NCI-H226 (cell line): ENCODE data around the gene TSHZ2.
"Not testable (repeated sequence)": the region's sequence is repeated elsewhere in the genome, so short reads cannot be mapped to it uniquely, and the experiment has no call there.

Experiments used
- DNase-seq: peaks from one replicate; pipeline ENCODE4 v3.0.0-alpha.2; 2015

Gene TSHZ2

DNA sequence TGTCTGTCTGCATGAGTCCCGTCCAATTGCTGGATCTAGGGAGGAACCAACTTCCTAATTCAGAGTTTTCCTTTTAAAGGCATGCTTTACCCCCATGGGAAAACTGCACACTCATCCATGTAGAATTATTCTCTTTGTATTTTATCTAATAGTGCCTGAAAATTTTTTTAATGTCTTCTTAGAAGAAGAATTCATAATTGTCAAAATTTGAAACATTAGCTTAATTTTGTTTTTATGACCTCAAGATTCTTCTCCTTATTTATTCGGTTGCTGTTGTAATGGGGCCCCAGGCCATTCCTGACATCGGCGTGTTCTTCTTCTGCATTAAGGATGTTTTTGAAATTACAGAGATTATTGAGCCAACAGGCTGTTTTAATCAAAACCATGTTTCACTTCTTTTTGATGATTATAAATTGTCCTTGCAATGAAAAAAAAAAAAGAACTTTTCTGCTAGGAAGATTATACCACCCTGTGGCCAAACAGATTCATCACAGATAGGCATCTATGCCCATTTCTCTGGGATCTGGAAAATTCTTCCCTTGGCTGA lies 521.2 kb downstream of the TSHZ2 start:
- DNase-seq = no peak

DNA sequence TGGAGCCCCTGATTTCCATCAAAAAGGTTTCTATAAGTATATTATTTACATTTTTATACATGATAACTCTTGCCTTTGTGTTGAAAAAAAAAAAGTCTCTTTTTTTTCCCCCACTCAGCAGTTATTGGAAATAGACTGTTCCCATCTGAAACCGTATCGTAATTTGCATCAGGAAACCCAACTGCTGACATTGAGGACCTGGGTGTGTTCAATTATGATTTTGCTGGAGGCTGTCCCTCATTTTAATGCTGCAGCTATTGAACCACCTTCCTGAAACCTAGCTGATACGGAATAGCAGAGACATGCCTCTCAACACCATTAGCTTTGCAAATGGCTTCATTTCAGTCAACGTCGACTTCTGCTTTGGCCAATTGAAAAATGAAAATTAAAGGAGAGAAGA lies 522.6 kb downstream of the TSHZ2 start:
- no peak for DNase-seq

DNA sequence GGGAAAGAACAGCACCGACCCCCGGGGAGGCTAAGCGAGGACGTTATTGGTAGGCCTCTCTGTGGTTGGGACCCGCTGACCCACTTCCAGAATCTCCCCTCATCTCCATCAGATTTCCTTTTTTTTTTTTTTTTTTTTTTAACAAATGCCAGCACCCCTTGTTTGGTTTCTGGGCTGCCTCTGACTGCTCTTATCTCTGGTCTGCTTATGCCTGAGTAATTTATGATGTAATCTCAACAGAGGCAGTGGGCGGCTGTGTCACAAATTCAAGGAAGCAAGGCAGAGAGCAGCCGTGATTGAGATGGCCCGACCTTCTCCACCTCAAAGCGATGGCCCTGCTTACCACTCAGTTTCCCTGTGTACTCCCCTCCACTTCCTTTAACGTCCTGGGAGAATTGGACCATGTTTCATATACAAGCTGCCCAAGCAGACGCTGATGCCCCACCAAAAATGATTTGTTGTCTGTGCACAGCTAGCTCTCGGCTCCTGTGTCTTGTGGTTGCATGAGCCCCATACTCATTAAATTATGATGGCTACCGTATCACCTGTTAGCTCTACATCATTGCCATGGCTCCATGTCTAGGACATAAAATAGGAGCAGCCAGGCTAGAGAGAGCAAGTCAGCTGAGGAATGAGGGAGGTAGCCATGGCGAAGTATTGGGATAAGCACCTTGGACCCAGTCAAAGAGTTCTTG lies 523.4 kb downstream of the TSHZ2 start:
- no peak for DNase-seq

DNA sequence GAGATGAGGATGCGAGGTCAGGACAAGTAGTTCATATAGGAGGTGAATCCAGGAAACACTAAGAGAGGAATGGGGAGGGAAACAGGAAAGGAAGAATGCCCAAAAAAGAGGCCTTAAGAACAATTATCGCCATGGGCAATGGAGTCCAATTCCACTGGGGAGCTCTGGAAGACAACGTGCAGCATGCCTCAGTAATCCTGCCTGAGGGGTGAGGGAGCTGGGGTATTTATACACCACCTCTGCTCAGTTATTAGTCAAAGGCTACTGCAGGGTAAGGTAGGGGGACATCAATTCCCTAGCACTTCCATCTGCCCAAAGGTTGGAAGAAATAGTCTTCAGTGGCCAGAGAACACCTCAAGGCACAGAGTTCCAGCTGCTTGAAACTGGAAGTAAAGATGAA lies 525.1 kb downstream of the TSHZ2 start:
- DNase-seq = no peak

DNA sequence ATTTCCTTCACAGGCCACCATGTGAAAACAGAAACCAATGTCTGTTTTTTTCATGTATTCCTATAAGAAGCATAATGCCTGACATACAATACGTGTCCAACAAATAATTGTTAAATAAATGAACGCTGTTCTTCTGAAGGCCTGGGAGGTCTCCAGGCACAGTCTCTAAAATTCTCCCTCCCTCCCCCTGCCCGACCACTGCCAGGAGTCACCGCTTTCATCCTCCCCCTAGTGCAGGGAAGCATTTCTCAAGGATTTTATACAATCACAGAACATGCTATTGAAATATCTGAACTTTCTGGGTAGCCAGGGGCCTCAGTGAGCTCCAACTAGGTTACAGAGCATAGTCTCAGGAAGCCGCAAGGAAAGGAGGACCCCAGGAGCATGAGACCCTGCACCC lies 526.2 kb downstream of the TSHZ2 start:
- no peak for DNase-seq

DNA sequence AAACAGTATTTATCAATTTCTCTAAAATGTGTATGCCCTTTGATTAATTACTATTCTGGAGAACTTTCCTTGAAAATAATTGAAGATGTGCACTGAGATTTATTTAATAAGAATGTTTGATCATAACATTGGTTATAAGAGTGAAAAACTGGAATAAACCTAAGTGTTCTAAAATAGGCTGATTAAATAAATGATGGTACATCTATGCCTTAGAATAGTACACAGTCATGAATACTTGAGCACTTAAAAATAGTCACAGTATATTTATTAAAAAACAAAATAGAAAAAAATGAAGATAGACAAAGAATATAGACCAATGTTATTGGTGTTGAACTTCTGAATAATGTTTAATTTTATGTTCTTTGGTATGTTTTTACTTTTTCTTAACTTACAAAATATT lies 528.5 kb downstream of the TSHZ2 start:
- no peak for DNase-seq

DNA sequence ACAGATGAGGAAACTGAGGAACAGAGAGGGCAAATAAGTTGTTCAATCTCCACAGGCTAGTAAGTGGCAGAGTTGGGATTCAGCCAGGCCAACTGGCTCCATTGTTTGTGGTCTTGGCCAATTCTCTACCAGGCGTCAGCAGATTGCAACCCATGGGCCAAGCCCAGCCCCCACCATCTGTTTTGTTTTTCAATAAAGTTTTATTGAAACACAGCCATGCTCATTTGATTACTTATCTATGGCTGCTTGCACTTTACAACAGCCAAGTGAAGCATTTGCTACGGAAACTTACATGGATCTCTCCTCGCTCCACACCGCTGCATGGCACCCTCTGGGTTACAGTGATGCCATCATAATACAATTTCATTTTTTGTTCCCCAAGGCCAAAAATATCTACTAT lies 530.7 kb downstream of the TSHZ2 start:
- no peak for DNase-seq

DNA sequence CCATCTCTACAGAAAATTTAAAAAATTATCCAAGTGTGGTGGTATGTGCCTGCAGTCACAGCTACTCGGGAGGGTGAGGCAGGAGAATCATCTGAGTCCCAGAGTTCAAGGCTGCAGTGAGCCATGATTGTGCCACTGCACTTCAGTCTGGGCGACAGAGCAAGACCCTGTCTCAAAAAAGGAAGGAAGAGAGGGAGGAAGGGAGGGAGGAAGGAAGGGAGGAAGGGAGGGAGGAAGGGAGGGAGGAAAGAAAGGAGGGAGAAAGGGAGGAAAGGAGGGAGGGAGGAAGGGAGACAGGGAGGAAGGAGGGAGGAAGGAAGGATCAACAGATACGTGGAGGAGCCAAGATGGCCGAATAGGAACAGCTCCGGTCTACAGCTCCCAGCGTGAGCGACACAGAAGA lies 531.4 kb downstream of the TSHZ2 start:
- no peak for DNase-seq

DNA sequence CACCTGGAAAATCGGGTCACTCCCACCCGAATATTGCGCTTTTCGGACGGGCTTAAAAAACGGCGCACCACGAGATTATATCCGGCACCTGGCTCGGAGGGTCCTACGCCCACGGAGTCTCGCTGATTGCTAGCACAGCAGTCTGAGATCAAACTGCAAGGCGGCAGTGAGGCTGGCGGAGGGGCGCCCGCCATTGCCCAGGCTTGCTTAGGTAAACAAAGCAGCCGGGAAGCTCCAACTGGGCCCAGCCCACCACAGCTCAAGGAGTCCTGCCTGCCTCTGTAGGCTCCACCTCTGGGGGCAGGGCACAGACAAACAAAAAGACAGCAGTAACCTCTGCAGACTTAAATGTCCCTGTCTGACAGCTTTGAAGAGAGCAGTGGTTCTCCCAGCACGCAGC lies 531.9 kb downstream of the TSHZ2 start:
- not testable (repeated sequence) for DNase-seq

DNA sequence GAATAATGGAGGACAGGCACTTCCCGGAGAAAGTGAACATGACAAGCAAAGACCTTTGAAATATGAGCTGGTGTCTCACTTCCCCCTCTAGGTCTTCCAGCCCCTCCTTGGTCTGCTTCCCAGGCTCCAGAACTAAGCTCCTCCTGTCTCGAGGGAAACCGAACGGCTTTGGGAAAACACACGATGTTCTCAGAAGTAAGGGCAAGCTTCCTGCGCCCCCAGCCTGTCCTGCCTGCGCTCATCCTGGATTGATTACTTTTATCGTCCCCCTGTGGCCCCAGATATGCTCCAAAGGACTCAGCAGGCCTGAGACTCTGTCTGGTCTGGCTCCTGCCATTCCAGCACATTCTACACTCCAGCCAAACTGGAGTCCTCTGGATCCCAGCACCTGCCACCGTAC lies 538.1 kb downstream of the TSHZ2 start:
- DNase-seq = no peak

DNA sequence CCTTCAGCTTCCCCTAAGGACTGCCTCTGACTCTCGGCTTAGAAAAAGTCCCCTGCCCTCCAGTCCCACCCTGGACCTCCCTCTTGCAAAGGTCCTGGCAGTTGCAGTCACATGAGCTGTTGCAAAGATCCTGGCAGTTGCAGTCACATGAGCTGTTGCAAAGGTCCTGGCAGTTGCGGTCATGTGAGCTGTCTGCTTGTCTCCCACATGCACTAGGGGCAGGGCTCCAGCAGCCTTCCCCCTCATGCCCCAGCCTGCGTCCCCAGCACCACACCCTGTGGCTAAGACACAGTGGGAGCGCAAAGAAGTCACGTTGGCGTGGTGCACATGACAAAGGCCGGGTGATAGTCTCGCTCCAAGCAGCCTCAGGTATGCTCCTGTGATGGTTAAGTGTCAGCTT lies 538.5 kb downstream of the TSHZ2 start:
- DNase-seq = no peak

DNA sequence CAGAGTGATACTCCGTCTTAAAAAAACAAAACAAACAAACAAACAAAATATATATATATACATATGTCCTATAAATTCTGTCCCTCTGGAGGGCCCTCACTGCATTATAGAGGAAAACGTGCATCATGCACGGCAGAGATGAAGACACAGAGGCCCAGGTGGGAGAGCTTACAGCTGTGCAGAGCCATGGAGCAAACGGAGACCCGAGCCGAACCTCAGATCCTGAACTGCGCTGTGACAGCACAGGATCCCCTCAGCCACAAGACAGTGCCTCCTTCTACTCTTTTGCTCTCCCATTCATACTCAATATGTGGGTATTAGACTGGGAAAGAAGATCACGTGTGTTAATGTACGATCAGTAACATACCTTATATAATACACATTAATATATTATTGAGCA lies 539.9 kb downstream of the TSHZ2 start:
- no peak for DNase-seq

DNA sequence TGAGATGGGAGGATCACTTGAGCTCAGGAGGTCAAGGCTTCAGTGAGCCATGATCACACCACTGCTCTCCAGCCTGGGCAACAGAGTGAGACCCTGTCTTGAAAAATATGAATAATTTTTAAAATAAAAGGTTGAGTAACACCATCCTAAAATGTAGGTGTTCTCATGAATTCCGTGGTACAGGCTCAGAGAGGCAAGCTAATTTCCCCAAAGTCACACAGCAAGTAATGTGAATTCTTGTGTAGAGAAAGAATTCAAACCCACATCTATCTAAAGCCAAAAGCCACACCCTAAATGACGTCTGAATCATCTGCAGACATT lies 541.0 kb downstream of the TSHZ2 start:
- DNase-seq = no peak

DNA sequence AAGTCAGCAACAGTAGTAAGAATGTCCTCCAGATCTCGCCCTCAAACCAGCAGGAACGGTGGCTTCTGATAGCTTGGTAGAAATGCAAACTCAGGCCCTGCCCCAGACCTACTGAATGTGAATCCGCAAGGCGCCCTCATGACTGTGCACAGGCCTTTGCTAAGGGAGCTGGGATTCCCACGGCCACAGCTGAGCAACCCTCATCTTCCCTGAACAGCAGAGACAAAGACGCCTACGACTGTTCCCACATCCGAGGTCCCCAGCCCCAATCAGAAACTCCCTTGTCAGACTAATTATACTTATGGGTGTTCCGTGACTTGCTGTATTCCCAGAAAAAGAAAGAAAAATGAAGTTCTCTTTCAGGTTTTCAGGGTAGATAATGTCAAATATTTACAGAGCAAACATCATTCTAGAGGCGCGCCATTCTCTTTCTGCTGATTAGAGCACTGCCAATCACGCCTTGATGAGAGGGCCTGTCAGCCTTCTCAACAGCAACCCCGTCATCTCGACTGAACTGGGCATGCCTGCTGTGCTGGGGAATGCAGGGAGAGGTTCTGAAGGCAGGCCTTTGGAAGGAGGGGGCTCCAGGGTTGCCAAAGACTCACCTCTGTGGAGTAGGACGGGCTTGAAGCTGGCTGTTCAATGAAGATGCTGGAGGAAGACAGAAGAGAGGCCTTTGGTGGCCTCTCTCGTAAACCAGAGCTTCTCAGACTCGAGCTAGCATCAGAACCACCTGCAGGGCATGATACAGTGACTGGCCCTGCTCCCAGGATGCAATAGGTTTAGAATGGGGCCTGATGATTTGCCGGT lies 541.5 kb downstream of the TSHZ2 start:
- DNase-seq = no peak

DNA sequence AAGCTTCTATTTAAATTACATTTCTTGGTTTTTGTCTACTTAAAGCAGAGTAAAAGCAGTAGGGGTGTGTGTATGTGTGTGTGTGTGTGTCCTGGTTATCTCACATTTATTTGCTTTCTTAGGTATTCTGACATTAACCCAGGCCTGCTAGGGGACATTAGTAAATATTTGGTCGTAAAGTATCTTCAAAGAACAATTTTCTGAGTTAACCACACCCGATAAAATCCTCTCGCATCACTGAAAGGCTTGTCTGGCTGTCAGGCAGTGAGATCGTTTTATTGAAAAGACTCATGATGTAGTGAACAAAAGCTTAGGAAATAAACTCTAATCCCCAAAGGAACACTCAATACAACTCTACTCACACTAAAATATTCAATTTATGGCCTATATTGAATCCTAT lies 543.6 kb downstream of the TSHZ2 start:
- DNase-seq = no peak

DNA sequence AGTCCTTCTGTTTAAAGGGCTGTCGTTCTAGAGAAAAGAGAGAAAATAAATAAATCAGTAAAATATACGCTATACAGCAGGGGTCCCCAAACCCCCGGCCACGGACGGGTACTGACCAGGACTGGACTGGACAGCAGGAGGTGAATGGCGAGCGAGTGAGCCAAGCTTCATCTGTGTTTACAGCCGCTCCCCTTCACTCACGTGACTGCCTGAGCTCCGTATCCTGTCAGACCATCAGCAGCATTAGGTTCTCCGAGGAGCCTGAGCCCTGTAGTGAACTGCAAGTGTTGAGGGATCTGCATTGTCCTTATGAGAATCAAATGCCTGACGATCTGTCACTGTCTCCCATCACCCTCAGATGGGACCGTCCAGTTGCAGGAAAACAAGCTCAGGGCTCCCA lies 545.0 kb downstream of the TSHZ2 start:
- DNase-seq = no peak

DNA sequence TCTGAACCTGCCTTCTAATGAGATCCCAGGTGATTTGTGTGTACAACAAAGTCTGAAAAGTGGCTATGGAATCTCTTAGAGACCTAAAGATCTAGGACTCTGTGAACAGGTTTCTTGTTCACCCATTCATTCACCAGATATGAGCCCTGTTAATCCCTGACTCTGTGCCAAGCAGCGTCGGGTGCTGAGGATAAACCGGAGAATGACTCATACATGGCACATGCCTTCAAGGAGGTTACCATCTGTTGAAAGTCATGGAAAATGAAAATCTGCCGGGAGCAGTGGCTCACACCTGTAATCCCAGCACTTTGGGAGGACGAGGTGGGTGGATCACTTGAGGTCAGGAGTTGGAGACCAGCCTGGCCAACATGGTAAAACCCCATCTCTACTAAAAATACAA lies 549.3 kb downstream of the TSHZ2 start:
- DNase-seq = peak; percentile 64

DNA sequence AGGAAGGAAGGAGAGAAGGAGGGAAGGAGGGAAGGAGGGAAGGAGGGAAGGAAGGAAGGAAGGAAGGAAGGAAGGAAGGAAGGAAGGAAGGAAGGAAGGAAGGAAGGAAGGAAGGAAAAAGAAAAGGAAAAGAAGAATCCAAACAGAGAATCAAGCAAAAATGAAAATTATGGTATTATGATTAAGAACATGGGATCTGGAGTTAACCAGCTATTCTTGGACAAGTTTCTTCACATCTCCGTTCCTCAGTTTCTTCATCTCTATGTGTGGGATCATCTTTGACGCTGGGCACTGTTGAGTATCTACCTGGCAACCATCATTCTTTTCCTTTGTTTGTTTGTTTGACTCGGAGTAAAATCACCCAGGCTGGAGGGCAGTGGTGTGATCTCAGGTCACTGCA lies 549.9 kb downstream of the TSHZ2 start:
- no peak for DNase-seq

DNA sequence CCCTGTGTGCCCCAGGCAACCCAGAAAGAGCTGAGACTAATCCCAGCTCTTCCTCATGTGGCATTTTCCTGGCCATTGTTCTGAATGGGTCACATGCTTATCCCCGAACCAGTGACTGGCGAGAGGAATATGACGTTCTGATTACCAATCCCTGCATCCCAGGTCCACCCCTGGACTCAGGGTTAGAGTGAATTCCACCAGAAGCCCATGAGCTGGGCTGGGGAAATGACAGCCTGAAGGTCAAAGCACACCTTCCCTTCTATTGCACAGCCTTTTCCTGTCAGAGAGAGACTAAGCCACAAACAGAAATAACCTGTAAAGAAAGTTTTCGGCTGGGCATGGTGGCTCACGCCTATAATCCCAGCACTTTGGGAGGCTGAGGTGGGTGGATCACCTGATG lies 550.5 kb downstream of the TSHZ2 start:
- no peak for DNase-seq

DNA sequence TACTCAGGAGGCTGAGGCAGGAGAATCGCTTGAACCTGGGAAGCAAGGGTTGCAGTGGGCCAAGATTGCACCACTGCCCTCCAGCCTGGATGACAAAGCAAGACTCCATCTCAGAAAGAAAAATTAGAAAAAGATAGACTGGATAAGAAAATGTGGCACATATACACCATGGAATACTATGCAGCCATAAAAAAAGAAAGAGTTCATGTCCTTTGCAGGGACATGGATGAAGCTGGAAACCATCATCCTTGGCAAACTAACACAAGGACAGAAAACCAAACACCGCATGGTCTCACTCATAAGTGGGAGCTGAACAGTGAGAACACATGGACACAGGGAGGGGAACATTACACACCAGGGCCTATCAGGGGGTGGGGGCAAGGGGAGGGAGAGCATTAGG lies 551.5 kb downstream of the TSHZ2 start:
- not testable (repeated sequence) for DNase-seq

DNA sequence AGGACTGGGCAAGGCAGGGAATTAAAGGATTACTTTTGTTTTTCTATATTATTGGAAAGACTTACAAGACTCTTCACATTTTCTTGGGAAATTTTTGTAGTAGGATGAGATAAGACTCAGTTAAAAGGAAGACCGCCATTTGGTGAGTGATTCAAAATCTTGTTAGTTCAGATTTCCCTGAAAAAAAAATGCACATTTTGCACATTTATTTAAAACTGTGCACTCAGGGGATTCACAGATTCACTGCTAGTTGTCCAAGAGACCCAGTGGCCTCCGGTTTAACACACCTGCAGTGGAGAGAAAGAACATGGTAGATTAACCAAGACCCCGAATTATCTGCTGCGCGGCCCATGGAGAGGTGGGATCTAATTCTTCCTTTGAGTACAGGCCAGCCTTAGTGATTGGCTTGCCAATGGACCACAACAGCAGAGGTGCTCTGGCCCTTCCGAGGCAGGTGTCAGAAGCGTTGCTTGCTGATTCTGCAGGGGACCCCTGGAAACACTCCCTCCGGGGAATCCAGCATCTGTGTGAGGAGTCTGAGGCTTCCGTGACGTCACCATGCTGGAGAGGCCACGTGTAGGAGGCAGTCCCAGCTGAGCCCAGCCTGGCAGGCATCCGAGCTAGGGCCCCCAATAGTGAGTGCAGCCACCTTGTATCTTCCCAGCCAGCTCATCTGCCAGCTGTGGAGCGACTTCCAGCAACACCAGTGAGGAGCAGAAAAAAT lies 552.6 kb downstream of the TSHZ2 start:
- no peak for DNase-seq

DNA sequence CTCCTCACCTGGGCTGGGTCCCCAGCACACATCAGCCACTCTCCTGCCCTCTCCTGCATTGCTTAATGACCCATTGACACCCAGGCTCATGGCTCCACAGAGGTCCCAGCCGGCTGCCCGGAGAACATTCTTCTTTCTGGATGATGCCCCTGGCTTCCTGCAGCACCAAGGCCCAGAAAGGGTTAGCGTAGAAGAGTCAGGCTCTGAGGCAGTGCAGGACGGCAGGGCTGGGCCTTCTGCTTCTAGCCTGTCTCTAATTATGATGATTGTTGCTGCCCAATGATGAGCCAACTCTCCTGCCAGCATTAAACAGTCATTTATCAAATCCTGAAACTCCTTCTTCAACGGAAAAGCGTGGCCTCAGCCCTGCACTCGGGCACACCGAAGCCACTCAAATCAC lies 555.0 kb downstream of the TSHZ2 start:
- no peak for DNase-seq

DNA sequence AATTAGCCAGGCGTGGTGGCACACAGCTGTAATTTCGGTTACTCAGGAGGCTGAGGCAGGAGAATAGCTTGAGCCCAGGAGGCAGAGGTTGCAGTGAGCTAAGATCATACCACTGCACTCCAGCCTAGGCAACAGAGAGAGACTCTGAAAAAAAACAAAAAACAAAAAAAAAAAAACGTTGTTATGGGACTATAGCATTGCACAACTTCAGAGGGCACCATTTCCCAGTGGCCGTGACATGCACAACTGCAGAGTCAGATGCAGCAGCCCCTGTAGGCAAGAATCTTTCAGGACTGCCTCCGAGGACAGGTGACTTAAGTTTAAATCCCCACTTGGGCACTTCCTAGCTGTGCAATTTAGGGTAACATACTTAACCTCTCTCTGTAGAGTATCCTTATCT lies 557.5 kb downstream of the TSHZ2 start:
- no peak for DNase-seq

DNA sequence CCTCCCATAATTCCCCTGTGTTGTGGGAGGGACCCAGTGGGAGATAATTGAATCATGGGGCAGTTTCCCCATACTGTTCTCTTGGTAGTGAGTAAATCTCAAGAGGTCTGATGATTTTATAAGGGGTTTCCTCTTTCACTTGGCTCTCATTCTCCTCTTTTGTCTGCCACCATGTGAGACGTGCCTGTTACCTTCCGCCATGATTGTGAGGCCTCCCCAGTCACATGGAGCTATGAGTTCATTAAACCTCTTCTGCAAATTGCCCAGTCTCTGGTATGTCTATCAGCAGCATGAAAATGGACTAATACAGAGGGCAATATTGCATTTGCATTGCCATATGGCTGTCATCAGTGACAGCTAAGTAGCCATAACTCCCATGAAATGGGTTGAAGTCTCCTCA lies 558.3 kb downstream of the TSHZ2 start:
- no peak for DNase-seq
